Stimulated activated CD8-positive, alpha-beta memory T cell treated with anti-CD3 and anti-CD28 coated beads, Interleukin-15, amount 100 ng/mL, for 1 hour (primary cell): ENCODE data around the gene RNF144A.

ENCODE experiments used
- DNase-seq: peaks from one replicate; pipeline ENCODE4 v3.0.0-alpha.2; 2020; ENCODE audit warnings: low read depth

RNF144A gene

GRCh38 chr2:7007846-7008741, 90.9 kb downstream of the RNF144A start:
- DNase-seq, result no peak

DNA sequence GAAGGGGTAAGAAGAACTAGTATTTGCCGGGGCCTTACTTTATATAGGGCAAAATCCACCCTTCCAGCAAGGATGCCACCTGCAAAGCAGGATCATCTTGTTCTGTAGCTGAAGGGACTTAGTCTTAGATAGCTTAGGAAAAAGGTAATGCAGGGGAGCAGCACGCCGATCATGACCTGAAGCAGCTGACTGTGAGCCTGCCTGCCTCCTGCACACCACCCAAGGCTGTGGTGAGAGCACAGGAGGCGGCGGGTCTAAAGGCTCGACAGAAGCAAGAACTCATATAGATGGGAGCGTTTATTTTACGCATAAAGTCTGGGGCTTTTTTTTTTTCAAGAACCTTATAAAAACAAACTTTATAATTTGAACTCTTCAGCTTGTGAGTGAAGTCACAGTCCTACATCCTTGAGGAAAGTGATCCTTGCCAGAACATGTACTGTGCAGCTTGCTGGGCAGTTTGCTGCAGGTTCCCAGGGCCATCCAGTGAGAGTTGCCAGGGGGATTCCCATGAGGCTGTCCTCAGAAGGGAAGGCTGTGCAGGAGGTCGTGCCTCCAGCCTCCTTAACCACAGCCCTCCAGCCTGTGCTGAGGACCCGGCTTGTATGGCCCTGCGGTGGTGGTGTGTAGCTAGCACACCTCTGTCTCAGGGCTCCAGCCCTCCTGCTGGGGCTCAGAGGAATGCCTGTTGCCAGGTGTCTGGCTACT, 92.1 kb downstream of the RNF144A start:
- no peak for DNase-seq

DNA sequence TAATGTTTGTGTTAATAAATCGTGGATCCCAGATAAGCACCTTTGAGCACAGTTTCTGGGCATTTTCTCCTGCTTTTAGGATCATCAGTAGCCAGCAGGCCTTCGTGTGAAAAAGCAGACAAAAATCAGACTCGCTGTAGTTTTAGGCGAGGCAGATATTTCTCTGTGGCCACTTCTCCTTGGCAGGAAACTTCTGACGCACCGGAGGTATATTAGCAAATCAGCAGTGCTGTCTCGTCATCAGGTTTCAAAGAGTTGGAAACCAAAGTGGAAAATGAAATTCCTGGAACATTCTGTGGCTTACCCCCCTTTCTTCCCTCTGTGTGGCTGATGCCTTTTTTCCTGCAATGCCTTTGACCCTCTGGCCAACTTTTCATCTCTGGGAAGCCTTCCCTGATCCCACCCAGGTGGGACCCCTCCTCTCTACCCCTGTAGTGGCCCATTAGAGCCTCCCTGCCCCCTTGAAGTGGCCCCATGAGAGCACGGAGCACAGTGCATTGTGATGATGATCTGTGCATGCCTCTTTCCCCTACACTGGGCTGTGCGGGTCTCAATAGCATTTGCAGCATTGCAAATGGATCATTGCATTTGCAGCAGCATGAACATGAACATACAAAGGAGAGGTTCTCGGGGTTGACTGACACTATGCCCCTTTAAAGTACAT, 93.3 kb downstream of the RNF144A start:
- no peak for DNase-seq

DNA sequence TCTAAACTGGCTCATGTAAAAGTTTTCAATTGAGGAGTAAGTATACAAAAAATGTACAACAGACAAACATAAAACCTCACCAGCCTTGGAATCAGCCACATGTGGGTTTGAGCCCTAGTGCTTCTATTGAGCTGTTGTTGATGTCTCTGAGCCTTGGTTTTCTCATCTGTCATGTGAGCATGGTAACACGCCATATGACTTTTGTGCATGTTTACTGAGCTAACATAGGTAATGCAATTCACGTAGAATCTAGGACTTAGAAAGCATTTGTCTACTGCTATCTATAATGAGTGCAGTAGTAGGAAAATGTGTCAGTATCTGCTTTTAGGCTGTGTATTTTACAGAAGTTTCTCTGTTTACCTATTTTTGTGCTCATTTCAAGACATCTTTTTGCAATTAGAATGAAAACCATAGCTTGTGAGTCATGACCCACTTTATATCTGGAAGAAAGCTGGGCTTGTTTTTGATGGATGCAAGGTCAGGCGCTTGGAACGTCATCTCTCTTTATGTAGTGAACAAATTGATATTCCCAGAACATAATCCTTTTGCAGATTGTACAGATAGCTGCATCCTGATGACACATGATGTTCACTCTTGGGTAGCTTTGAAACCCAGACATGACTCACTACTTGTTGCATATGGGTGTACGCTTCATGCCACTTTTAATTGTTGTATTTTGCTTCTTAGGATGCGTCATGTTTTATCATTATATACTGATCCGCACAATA, 94.3 kb downstream of the RNF144A start:
- no peak for DNase-seq

- DNase-seq, result no peak
Observed at GRCh38 chr2:7012141-7012764, 95.0 kb downstream of the RNF144A start.

- DNase-seq, result no peak
Observed at GRCh38 chr2:7013471-7014160, 96.4 kb downstream of the RNF144A start.

GRCh38 chr2:7014174-7014640, 97.0 kb downstream of the RNF144A start:
- DNase-seq, result no peak

DNA sequence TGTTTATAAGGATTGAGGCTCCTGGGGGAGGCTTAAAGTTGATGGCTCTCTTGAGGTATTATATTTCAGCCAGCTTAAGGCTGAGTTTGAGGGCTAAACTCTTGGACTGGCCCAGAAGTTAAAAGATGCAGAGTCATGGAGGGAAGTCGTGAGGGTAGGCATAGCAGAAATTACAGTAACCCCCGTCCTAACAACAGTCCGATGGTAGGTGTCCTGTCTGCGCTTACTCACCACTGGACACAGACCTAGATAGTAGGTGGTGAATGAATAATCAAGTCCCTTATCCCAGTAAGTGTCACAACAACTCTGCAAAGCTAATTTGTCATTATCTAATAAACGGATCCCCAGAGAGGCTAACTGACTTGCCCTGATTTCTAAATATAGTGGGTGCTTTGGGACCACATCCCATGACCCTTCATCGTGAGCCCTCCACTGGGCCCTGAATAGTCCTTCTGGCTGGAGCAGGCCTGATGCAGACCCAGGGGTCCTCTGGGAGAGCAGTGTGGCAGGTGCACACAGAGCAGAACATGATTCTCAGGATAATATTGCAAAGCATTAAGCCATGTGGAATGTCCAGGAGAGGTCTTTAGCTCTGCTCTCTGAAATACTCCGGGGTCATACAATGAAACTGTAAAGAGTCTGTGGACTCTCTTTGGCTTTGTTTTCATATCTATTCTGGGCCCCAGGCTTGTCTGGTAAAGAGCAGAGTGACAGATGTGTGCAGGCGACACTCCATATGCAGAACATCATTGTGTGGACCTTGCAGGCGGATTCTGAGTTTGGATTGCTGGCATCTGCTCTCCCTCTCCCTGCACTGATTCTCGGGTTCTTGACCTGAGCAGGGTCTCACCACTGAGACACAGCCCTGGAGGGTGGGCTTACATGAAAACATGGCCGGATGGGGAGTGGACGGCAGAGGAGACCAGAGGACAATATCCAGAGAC, 98.1 kb downstream of the RNF144A start:
- DNase-seq, result no peak

GRCh38 chr2:7016148-7016547, 98.9 kb downstream of the RNF144A start:
- DNase-seq, result no peak

DNA sequence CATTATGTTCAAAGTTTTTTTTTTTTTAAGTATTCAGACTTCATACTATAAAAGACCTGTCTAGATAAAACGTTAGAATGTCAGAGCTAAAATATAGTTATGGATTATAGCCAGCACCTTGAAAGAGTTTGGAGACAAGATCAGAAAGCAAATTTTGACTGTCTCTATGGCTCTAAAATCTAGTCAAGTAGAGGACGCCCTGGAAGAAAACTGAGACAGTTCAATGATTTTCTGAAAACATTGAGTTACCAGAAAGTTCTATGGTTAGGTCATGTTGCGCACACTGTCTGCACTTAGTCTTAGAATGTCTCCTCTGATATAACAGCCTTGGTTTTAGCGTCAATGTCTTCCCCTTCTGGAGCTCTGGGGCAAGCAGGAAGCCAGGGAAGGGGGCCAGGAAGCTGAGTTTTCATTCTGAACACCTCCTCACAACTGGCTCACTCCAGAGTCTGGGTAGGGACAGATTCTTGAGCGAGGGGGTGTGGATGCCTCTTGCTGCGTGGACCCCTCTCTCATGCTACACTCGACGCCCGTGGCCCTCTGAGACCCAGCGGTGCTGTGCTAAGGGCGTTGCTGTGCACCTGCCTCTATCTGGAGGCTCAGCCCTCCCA, 99.5 kb downstream of the RNF144A start:
- DNase-seq, result no peak

GRCh38 chr2:7017671-7018281, 100.6 kb downstream of the RNF144A start:
- no peak for DNase-seq

DNA sequence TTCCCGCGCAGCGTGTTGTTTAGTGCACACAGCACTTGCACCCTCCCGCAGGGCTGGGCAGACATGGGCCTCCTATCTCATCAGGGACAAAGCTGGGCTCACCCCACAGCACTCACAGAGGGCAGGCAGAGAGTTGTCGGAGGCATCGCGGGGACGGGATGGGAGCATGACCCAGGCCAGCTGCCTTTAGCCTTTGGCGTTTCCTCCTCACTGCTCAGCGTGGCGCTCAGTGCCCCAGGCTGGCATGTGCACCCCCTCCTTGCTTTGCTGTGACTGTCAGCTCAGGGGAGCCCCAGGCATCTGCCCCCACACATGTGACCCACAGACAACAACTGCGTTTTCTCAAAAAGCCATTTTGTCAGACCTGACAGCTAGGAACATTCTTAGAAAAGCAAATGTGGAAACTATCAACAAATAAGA, 101.1 kb downstream of the RNF144A start:
- DNase-seq, result no peak

DNA sequence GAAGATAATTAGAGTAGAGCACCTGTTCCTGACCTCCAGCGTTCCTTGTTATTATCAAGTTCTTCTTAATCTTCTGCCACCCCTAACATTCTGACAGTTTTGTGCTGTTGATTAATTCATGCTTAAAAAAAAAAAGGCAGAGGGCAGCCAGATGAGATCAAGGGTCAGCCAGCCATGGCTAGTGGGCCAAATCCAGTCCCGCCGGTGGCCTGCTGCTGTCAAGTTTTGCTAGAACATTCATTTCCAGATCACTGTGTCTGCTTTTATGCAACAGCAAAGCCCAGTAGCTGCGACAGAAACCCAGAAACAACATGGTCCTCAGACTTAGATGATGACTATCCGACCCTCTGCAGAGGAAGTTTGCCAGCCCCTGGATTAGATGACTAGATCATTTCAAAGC, 101.6 kb downstream of the RNF144A start:
- no peak for DNase-seq

- no peak for DNase-seq
Observed at GRCh38 chr2:7019191-7019590, 102.0 kb downstream of the RNF144A start.

DNA sequence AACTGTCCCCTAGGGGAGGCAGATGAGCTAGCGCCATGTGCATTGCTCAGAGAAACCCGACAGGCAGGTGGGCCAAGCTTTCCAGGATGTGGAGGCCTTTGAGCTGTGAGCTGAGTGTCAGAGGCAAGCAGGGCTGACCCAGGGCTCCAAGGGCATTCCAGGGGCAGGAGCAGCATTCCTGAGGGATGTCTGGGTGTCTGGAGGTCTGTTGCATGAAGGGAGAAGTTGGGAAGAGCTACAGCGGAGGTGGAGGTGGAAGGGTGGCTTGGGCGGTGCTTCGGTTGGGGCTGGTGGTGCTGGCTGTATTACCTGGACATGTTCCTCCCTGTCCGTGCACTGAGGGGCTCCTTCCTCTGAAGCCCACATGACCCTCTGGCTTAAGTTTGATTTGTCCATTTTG, 102.8 kb downstream of the RNF144A start:
- DNase-seq, result no peak

GRCh38 chr2:7020468-7020867, 103.3 kb downstream of the RNF144A start:
- no peak for DNase-seq

DNA sequence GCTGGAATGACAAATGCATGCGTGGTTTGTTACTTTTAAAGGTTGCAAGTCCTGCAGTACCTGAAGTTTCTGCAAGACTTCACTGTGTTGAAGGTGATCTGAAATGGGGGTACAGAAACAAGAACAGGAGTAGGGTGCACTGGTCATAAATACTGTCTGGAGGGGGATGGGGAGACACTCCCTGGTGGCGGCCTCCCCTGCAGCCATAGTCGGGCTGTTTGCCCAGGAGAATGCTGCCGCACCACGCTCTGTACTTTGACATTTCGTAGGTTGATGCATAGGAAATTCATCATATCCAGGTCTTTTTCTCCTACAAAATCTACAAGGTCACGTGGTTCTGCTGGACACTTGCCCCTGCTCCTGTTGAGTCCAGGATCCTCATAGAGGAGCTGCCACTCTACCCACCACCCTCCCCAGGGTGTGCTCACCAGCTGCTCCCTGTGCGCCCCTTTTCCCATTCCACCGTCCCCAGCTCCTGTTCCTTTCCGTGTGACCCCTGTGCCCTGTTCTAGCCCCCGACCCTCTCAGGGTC, 103.8 kb downstream of the RNF144A start:
- DNase-seq, result no peak

DNA sequence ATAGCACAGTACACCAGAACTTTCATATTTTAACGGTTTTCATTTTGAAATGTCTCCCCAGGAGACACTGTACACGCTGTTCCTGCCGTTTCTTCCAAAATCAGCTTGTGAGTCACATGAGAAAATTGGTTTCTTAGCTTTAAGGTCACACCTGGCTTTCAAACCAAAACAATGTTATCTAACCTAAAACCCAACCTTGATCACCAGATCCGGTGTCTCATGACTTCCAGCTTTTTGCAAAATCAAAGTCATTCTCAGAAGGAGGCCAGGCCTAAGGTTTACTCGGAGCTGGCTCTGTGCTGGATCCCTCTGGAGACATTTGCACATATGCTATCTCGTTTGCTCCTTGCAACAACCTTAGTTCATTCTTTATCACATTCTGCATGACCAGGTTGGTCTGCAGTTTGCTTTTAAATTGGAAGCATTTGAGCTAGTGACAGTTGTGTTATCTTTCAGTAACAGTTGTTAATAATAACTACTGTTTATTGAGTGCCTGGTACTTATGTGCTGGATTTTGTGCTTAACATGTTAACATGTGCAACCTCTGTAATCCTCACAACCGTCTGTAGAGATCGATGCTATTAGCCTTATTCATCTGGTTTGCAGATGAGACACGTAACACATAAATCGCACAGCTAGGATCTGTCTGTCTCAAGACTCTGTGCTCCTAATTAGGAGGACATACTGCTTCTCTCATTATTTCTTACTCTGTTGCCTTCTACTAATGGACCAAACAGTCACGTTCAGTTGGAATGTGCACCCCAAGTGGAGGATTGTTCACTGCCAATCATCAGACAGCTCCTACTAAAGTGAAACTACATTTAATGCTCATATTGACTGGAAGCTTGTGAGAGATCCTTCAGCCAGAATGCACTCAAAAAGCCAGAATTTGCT, 105.5 kb downstream of the RNF144A start:
- no peak for DNase-seq
